Muscle of leg (tissue), 11 donors: ENCODE measurements around the gene STIL. TPM values are rescaled to one million over a fixed set of nuclear protein-coding genes. Genes with fewer than 3 reads are reported as not detected.
A peak's percentile ranks its signal among the peaks of the same experiment; 100 is the strongest.
"Not testable (repeated sequence)": the region's sequence is repeated elsewhere in the genome, so short reads cannot be mapped to it uniquely, and the experiment has no call there.

Source experiments
- DNase-seq: peaks from one replicate; pipeline ENCODE4 v3.0.0; 2013
- H3K27ac ChIP-seq: one replicate; pipeline ENCODE4 v1.5.1; 2013; ENCODE audit warnings: mild to moderate bottlenecking, low read length, control low read depth
- H3K27me3 ChIP-seq: one replicate; pipeline ENCODE4 v1.6.1; 2013; ENCODE audit warnings: low read length; ENCODE audit not compliant: control insufficient read depth, insufficient read depth
- H3K36me3 ChIP-seq: one replicate; pipeline ENCODE4 v1.6.1; 2013; ENCODE audit warnings: low read length; ENCODE audit not compliant: control insufficient read depth, insufficient read depth
- H3K4me1 ChIP-seq: one replicate; pipeline ENCODE4 v1.6.1; 2013; ENCODE audit warnings: low read length; ENCODE audit not compliant: control insufficient read depth, insufficient read depth
- H3K4me3 ChIP-seq: one replicate; pipeline ENCODE4 v1.5.1; 2013; ENCODE audit warnings: low read length, control low read depth
- H3K9me3 ChIP-seq: replicated peaks from 2 replicates; pipeline ENCODE4 v1.6.1; 2013; ENCODE audit warnings: low read depth, low read length; ENCODE audit not compliant: control insufficient read depth
- WGBS: methylation state at CpG from one replicate; pipeline ENCODE4 v1.1.5; 2013; ENCODE audit warnings: missing lambda C conversion rate; ENCODE audit not compliant: insufficient coverage; 5-methylcytosine and 5-hydroxymethylcytosine counted together
- polyA plus RNA-seq, 8 donors: library from polyadenylated mRNA; unstranded; fragments of 120-200 nt; gene quantifications; one replicate each; pipeline versions ENCODE4 v1.2.1 to v1.2.3, GENCODE V29; 2013; ENCODE audit warnings: inconsistent platforms in 1 of 8, low replicate concordance in 1 of 8; ENCODE audit not compliant: insufficient read length in 8 of 8, insufficient read depth in 1 of 8
- total RNA-seq: library from RNA; stranded (reverse); fragments of 120-200 nt; gene quantifications from one replicate; pipeline ENCODE4 v1.2.4, GENCODE V29; 2013

The STIL gene
- total and polyA plus RNA-seq, 9 donors: 3.6 to 6.0 (median 4.8) TPM

DNA sequence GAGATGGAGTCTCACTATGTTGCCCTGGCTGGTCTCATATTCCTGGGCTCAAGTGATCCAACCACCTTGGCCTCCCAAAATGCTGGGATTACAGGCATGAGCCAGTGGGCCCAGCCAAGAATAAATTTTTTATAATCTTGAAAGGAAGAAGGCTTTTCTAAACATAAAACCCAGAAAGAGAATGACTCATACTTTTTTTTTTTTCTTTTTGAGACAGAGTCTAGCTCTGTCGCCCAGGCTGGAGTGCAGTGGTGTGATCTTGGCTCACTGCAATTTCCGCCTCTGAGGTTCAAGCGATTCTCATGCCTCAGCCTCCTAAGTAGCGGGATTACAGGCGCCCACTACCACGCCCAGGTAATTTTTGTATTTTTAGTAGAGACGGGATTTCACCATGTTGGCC lies 38.1 kb downstream of the STIL start:
- 100% methylated on average over 6 of the region's 7 CpGs for WGBS
- H3K9me3 ChIP-seq, H3K4me1 ChIP-seq, H3K4me3 ChIP-seq, H3K27me3 ChIP-seq, DNase-seq, H3K27ac ChIP-seq: not testable (repeated sequence)
- peaks cover 11% of the 10 kb centered on the region for H3K36me3 ChIP-seq

GRCh38 chr1:47265529-47265928 lies 48.4 kb downstream of the STIL start:
- H3K36me3 ChIP-seq, H3K27ac ChIP-seq, H3K27me3 ChIP-seq, H3K4me1 ChIP-seq, DNase-seq, H3K9me3 ChIP-seq, H3K4me3 ChIP-seq: not testable (repeated sequence)
- 92% methylated on average over 2 of the region's 8 CpGs for WGBS

- Histone ChIP-seq H3K9me3 (no peaks in the 10 kb centered on the region), H3K36me3 (no peaks in the 10 kb centered on the region), H3K27ac (no peak overlapping the region), H3K4me3 (no peak overlapping the region), H3K27me3 (no peaks in the 10 kb centered on the region), H3K4me1 (no peaks in the 10 kb centered on the region)
- peak; percentile 31 for DNase-seq
- WGBS: no CpG with 5 or more reads among the region's 1 CpG
Observed at GRCh38 chr1:47262787-47263413, 51.0 kb downstream of the STIL start.

DNA sequence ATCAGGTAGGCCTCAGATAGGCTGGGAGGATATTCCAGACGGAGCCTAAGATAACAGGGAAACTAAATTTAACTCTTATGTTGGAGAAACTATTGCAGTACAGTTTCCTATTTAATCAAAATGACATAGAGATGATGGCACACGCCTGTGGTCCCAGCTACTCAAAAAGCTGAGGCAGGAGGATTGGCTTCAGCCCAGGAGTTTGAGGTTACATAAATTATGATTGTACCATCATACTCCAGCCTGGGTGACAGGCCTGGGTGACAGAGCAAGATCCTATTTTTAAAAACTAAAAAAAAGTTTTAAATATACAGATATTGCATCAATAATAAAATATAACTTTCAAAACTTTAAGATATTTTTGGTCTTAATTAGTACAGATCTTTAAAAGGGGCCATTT lies 56.7 kb downstream of the STIL start:
- Histone ChIP-seq H3K4me1 (no peaks in the 10 kb centered on the region), H3K4me3 (no peak overlapping the region), H3K27ac (no peak overlapping the region), H3K36me3 (peaks cover 8% of the 10 kb centered on the region), H3K9me3 (no peaks in the 10 kb centered on the region), H3K27me3 (no peaks in the 10 kb centered on the region)
- no CpG with 5 or more reads among the region's 2 CpGs for WGBS
- DNase-seq: no peak

- Histone ChIP-seq H3K4me3 (no peak overlapping the region), H3K27me3 (no peaks in the 10 kb centered on the region), H3K4me1 (no peaks in the 10 kb centered on the region), H3K27ac (no peak overlapping the region), H3K9me3 (no peaks in the 10 kb centered on the region), H3K36me3 (peaks cover 8% of the 10 kb centered on the region)
- WGBS: no CpG with 5 or more reads among the region's 5 CpGs
- no peak for DNase-seq
Observed at GRCh38 chr1:47252795-47253194, 61.2 kb downstream of the STIL start.

GRCh38 chr1:47252369-47252768 lies 61.6 kb downstream of the STIL start:
- H3K27ac ChIP-seq: no peak overlapping the region
- DNase-seq: no peak
- no peak overlapping the region for H3K4me3 ChIP-seq
- peaks cover 8% of the 10 kb centered on the region for H3K36me3 ChIP-seq
- WGBS: no CpG with 5 or more reads among the region's 1 CpG
- no peaks in the 10 kb centered on the region for H3K4me1 ChIP-seq
- no peaks in the 10 kb centered on the region for H3K9me3 ChIP-seq
- no peaks in the 10 kb centered on the region for H3K27me3 ChIP-seq

DNA sequence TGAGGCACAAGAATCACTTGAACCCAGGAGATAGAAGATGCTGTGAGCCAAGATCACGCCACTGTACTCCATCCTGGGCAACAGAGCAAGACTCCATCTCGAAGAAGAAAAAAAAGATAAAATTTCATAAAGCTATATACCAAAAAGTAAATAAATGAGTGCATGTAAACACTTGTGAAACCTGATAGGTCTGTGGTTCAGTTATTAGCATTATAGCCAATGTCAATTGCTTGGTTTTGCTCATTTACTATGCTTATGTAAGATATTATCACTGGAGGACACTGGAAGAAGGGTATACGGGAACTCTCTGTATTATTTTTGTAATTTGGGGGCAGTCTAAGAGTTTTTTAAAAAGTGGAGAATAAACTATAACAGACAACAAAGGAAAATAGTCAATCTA lies 64.2 kb downstream of the STIL start:
- no CpG with 5 or more reads among the region's 3 CpGs for WGBS
- no peaks in the 10 kb centered on the region for H3K9me3 ChIP-seq

DNA sequence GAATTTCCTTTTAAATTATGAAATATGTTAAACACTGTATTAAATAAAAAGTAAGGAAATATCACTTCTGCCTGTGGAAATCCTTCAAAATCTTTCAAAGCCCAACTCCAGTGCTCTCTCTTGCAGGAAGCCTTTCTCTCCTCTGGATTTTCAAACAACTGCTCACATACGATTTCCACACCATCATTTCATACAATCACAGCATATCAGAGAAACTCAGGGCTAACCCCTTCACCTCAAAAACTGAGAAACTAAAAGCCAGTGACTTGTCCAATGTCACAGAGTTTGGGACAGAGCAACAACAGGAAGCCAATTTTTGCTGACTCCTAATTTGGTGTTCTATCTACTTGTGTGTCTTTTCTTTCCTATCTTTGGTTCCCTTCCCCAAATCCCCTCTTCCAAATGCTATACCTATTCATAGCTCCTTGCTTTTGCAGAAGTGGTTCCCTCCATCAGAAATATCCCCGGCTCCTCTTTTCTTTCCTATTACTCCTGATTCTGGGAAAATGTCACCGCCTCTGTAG lies 69.5 kb downstream of the STIL start:
- Histone ChIP-seq H3K36me3 (no peaks in the 10 kb centered on the region), H3K4me1 (no peaks in the 10 kb centered on the region), H3K9me3 (no peaks in the 10 kb centered on the region), H3K4me3 (no peak overlapping the region), H3K27me3 (peaks cover 23% of the 10 kb centered on the region), H3K27ac (no peak overlapping the region)
- no peak for DNase-seq
- WGBS: 63% methylated on average over 2 of the region's 3 CpGs

More for the DNA sequence above, 64.2 kb downstream of the STIL start:
- Histone ChIP-seq H3K36me3 (peaks cover 4% of the 10 kb centered on the region), H3K4me3 (no peak overlapping the region), H3K4me1 (no peaks in the 10 kb centered on the region), H3K27me3 (no peaks in the 10 kb centered on the region), H3K27ac (no peak overlapping the region)
- DNase-seq: no peak

DNA sequence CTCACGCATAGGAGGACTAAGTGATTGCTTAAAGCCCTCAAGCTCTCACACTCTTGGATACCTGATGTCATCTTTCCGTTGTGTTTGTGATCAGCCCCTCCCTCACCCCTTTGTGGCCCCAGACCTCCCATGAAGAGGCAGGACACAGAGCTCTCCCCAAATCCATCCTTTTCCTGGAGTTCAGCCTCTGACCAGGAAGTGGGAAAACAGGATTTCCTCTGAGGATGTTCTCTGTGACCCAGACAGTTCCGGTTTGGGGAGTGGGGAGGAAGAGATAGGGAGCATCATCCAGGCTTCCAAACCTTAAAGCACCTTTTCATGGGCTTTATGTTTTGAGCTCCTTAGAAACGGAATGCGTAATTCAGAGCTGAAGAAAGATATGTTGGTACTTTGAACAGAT lies 70.0 kb downstream of the STIL start:
- no peak overlapping the region for H3K27ac ChIP-seq
- WGBS: 21% methylated on average over 2 of the region's 5 CpGs

DNA sequence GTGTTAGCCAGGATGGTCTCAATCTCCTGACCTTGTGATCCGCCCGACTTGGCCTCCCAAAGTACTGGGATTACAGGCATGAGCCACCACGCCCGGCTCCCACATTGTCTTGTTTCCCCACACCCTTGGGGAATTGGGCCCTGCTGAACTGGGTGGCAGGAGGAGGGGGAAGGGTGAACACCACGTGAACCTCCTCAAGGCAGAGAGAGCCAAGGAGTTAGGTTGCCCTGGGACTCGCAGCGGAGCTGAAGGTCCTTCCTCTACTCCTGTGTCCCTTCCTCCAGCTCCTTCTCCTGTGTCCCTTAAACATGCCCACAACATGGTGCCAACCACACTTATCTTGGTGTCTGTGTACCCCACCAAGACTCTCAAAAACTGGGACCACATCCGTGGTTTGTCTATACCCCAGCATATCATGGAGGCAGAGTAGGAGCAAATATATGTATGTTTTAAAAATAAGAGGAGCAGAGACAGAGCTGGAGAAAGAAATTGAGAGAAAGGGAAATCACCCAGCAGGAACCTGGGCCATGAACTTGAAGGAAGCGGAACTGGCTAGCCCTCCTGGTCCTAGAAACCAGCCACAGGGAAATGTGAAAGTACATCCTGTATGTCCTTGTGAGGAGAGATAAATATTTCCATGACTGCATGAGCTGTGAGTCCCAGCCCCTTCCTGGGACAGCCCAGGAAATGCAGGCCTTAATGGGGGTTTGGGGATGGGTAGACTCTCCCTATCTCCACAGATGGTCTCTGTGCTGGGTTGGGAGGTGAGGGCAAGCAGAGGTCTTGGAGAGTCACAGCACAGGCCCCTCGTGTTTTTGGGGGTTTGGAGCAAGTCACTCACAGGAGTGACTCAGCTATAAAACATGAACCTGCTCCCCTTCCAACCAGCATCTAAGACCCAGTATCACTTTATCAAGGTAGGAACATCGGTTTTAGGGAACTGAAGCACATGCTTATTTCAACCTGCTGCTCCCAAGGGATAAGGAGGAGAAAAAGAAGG lies 72.5 kb downstream of the STIL start:
- WGBS: 60% methylated on average over 2 of the region's 11 CpGs
- Histone ChIP-seq H3K36me3 (no peaks in the 10 kb centered on the region), H3K27me3 (peaks cover 33% of the 10 kb centered on the region), H3K9me3 (no peaks in the 10 kb centered on the region), H3K4me1 (no peaks in the 10 kb centered on the region), H3K27ac (no peak overlapping the region), H3K4me3 (no peak overlapping the region)
- DNase-seq: peak; percentile 40

More for the DNA sequence above, 70.0 kb downstream of the STIL start:
- no peak for DNase-seq
- H3K9me3 ChIP-seq: no peaks in the 10 kb centered on the region
- no peaks in the 10 kb centered on the region for H3K4me1 ChIP-seq
- no peaks in the 10 kb centered on the region for H3K36me3 ChIP-seq
- H3K4me3 ChIP-seq: no peak overlapping the region
- H3K27me3 ChIP-seq: peaks cover 24% of the 10 kb centered on the region
